ENCODE results near the gene MEX3A.
A peak's percentile ranks its signal among the peaks of the same experiment; 100 is the strongest.

Gene MEX3A

GRCh38 chr1:156102633-156103511, 20.6 kb upstream of the MEX3A start:
- FAIRE-seq: no peak

DNA sequence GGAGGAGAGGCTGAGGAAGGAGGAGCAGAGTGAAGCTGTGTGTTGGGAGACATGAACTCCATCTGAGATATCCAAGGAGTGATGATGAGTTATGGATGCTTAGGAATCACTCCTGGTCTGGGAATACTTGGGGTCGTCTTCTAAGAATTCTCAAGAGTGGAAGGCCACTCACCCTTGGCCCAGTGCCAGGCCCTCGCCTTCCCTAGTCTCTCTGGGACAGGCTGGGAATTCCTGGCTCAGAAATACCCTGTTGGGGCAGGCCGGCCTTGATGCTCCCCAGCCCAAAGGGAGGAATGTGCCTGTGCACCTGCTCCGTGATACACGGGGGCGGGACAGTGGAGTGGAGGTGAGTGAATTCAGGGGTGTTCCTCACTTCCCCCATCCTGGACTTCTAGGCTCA, 19.6 kb upstream of the MEX3A start:
- no peak for FAIRE-seq

- FAIRE-seq: no peak
Observed at GRCh38 chr1:156100205-156100995, 18.1 kb upstream of the MEX3A start.

- FAIRE-seq: no peak
Observed at GRCh38 chr1:156099282-156099681, 17.0 kb upstream of the MEX3A start.

DNA sequence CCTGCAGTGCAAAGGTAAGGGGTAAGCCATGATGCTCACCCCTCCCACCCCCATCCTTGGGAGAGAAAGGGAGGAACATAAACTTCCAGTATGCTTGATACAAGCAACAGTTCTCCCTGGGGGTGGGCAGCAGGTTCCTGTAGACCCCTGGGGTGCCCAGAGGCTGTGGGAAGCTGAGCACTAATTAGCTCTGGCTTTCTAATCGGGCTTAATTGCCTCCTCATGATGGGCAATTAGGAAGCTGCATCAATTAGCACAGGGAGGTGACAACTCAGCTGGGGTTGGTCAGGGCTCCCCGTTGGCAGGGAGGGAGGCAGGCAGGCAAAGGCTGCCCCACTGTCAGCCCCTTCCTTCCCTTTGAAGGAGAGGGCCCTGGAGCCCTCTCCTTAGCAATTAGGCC, 16.5 kb upstream of the MEX3A start:
- FAIRE-seq: no peak

DNA sequence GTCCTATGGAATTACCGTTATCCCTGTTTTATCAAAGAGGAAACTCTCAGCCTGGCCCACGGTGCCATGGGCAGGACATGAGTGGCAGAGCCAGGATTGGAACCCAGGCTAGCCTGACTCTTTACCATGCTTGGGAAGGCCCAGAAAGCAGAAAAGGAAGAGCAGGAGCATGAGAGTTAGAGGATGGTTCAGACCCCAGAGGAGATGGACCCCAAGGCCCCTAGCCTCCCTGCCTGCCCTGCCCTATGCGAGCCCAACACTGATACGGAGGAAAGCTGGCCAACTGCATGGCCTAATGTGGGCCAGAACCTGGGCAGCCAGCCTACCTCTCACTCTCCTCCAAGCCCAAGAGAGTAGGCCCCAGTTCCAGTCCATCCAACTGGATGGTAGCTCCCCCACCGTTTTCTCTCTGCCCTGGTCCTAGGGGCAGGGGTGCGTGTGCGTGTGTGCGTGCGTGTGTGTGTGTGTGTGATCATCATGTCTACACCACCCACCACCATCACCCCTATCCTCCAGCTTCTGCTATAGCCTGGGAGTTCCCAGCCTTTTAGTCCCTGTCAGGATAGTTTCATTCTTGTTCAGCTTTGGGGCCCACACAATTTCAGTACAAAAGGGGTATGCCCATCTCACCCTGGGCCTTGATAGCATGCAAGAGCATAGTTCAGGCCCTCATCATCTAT, 15.4 kb upstream of the MEX3A start:
- FAIRE-seq: no peak

GRCh38 chr1:156096640-156097391, 14.6 kb upstream of the MEX3A start:
- FAIRE-seq: no peak

DNA sequence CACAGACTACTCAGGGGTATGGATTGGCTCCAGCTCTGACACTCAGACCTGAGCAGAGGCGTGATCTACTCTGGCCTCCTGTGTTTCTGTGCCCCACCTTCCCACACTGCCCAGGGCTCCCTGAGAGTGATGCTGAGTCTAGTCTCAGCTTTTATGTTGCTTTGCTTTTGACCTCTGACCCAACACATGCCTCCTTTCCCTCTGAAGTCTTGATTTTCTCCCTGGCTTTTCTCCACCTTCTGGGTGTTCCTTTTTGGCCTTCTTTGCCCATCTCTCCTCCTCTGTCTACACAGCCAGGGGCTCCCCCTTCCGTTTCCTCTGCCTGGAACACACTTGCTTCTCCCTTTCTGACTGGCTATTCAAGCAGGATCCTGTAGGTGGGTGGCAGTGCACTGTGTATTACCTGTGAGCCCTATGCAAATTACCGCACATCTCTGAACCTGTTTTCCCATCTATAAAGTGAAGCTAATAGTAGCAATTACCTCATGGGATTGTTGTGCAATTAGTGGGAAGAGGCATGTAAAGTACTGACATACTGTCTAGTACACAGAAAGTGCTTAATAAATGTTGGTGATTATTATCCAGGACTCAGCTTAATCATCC, 13.7 kb upstream of the MEX3A start:
- FAIRE-seq: no peak

DNA sequence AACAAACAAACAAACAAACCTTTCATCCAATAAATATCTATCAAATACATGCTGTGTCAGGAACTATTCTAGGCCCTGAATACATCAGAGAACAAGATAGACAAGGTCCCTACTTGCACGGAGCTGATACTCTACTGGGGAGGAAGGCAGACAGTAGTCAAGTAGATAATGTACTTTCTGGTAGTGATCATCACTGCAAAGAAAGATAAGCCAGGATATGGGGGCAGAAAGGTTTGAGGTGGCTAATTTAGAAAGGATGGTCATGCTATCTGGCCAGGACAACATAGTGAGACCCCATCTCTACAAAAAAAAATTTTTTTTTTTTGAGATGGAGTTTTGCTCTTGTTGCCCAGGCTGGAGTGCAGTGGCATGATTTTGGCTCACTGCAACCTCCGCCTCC, 9.3 kb upstream of the MEX3A start:
- no peak for FAIRE-seq

GRCh38 chr1:156090840-156091188, 8.5 kb upstream of the MEX3A start:
- peak; percentile 69 for FAIRE-seq

DNA sequence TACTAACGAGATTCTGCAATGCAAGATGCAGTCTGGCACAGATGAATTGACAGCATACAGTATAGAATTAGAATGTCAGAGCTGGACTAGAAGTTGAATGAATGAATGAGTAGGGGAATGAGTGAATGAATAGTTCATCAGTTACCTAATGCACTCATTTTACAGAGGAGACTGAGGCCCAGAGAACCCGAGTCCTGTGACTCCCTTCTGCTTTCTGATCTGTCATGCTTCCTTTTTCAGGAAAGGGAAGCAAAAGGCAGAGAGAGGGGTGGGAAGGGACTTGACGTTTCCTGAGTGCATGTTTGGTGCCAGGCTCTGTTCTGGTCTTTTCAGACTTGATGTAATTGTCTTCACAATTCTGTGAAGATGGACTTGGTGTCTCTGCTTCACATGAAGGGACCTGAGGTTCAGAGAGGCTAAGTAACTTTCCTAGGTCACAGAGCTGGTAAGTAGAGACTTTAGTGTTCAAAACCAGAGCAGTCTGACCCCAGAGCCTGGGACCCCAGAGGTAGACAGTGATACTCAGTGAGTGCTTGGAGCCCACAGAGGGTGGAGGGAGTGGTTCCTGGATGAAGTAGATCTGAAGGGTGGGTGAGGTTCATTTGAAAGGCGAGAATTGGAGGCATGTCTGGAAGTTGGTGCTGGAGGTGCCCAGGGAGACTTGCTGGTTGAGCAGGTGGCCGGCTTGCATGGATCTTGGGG, 8.0 kb upstream of the MEX3A start:
- no peak for FAIRE-seq

DNA sequence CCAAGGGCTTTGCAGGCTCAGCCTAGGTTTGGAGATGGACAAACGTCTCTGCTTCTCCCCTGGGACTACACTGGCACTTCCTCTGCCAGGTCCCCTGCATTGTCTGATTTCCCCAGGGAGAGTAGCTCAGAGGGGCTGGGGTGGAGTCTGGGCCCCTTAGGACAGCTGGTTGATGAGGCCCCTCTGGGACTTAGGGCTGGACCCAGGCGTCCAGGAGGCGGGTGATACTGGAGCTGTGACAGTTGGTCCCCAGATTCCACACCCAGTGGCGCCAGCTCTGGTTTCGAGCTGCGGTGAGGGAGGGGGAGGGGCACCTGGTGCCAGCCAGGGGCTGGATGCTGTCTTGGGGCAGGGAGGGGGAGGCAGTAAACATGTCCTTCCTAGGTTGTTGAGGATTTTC, 7.4 kb upstream of the MEX3A start:
- no peak for FAIRE-seq

DNA sequence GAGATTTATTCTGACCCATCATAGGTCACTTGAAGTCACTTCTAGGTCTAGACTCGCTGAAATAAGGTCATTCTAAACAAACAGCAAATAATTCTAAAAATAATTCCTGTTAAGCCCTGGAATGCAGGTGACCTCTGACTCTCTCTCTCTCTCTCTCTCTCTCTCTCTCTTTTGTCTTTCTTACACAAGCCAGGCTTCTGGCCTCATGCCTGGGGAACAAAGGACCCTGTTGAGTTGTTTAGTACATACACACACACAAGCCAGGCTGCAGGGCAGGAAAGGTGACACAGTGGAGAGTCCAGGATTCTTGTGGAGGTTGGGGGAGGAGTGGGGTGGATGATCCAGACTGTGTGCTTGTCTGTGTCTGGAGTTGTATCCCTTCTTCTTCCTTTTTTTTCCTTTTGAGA, 4.0 kb upstream of the MEX3A start:
- no peak for FAIRE-seq

DNA sequence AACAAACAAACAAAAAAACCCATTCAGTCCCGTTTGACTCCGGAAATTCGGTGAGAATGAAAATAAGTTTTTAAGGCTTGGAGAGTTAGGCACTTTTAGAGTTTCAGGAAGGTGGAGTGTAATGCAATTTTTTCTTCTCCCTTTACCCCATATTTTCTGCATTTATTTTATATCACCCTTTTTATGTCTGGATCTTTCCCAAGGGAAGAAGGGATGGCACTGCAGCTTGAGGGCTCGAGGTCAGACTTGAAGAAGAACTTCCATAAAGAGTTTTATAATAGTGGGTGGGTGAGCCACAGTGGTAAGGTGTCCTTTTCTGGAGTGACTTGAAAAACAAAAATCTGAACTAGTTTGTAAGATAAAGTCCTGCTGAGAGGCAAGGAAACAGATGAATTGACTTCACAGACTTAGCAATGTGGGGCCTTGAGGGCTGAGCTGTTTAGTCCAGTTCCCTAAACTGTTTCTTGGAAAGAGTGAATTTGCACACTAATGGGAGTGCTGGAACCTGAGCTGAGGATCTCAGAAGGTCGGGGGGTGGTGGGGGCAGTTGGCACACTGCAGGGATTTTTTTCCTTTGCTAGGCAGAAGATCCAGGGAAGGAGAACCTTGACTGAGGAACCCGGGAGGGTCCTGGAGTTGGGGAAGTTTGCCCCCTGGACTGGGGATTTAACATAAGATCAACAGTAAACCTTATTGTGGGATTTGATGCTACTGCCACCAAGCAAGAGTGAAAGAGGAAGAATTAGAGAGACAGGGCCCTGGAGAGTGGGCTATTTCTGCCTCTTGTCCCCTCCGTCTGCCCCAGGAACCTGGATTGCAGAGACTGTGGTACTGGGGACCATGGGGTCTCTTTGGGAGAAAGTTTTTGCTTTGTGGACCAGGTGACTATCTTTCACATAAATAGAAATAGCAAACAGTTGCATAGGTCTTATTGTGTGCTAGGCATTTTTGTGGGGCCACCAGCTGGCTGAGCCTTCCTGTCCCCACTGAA, 1.8 kb upstream of the MEX3A start:
- FAIRE-seq: no peak

GRCh38 chr1:156081917-156082308, 352 bp downstream of the MEX3A start:
- no peak for FAIRE-seq

- no peak for FAIRE-seq
Observed at GRCh38 chr1:156081180-156081916, 917 bp downstream of the MEX3A start.

DNA sequence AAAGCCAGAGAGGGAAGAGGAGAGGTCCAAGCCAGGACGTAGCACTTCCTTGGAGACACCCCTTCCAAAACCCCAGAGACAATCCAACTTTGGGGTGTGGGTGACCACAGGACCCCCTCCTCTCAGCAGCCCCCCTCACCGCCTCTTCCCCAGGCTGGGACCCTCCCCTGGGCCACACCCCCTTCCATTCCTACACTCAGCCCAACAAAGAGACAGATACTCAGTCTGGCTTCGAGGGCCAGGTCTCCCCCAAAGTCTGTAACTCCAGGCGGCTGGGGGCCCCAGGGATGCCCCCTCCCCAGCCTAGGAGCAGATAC, 1.4 kb downstream of the MEX3A start:
- no peak for FAIRE-seq

- no peak for FAIRE-seq
Observed at GRCh38 chr1:156080241-156080862, 1.9 kb downstream of the MEX3A start.

- no peak for FAIRE-seq
Observed at GRCh38 chr1:156079762-156080161, 2.5 kb downstream of the MEX3A start.

DNA sequence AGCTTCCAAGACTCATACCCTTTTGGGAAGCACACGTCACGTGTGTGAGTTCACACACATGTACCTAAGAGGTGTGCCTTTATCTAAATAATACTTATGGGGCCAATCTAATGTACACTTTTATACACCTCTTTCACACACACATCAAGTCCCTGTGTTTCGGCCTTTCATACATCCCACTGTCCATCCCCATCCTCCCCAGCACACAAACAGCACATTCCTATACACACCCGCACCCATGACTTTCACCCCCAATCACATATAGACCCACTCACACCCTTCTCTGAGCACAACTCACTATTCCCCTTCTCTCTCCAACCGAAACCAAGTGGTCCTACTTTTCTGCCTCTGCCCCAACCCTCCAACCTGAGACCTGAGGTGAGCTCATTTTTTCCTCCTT, 3.5 kb downstream of the MEX3A start:
- no peak for FAIRE-seq

All from G401.6 (cell line).